Measurements from ENCODE around the gene TMEM69. TPM values are rescaled to one million over a fixed set of nuclear protein-coding genes. Genes with fewer than 3 reads are reported as not detected.

The TMEM69 gene
- total and polyA plus RNA-seq, 10 of the 15 experiments (the other 5 are each of a cell fraction or from before 2014, with no cell fraction given): 44.6 to 162 (median 88.8) TPM

DNA sequence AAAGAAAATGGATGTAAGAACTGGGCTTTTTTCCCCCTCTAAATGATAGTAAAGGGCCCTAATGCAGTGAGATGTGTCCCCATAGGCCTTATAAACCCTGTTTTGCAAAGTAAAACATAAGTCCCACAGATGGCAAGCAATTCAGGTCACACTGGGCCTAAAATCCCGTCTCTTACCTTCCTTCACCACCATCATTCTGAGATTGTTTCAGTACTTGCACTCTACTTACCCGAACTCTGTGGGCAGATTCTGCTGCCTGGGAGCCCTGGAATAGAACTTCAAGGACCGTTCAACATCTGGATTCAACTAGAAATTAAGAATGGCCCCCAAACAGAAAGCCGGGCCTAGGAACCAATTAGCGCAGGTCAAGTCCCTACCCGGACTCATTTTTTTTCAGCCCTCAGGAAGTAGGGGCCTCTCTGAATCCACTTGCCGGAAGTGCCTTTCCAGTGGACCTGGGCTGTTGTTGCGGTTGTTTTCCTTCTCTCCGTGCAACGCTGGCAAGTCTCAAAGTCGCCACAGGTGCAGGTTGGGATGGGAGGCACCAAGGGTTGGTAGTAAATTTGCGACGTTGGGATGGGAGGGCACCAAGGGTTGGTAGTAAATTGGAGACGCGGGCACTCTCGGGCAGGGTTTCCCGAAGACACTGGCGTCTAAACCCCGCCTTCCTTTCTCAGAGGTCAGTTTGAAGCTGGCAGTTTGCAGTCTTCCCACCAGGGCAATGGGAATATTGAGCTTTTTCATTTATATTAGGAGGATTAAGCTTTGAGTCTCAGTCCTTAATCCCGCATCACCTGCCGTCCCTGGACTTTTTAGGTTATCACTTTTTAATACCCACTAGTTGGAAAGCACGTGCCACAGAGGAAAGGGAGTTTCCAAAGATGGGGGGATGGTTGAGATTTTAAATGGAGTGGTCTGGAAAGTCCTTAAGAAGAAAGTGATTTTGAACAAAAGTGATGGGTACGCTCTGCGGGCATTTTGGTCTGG lies at the start of gene TMEM69 (continued):
- TF ChIP-seq SREBF1 (IDR thresholded peaks at IDR 0.05; ENCODE audit: low read length) (peak; percentile 58; the same call in 1 of the 2 replicates), ZNF207 (IDR thresholded peaks at IDR 0.05; ENCODE audit: borderline replicate concordance) (peak; percentile 49; the same call in 1 of the 2 replicates), EZH2 (IDR thresholded peaks at IDR 0.05; ENCODE audit: borderline replicate concordance, control insufficient read depth, low read depth, low read length) (no peak), WRNIP1 (IDR thresholded peaks at IDR 0.05; ENCODE audit: borderline replicate concordance, low read depth, low read length) (peak; percentile 40; the same call in 1 of the 2 replicates), FOXK2 (IDR thresholded peaks at IDR 0.05) (no peak), RBBP5 (conservative IDR thresholded peaks at IDR 0.05) (0 out of 2 replicates have a peak, but pooled peaks have one; percentile 48), RB1 (IDR thresholded peaks at IDR 0.05; ENCODE audit: borderline replicate concordance) (peak; percentile 68; the same call in 1 of the 2 replicates), YY1 (IDR thresholded peaks at IDR 0.05; ENCODE audit: low read depth, low read length) (peak; percentile 96), ZNF384 (IDR thresholded peaks at IDR 0.05; ENCODE audit: borderline replicate concordance, low read depth, low read length) (peak; percentile 50; the same call in 1 of the 2 replicates), HCFC1 (IDR thresholded peaks at IDR 0.05; ENCODE audit: low read length) (peak; percentile 79), TCF12 (IDR thresholded peaks at IDR 0.05; ENCODE audit: low read depth, low read length) (peak; percentile 61; the same call in 1 of the 2 replicates), LARP7 (IDR thresholded peaks at IDR 0.05) (no peak; the same call in 1 of the 2 replicates), SMARCA5 (IDR thresholded peaks at IDR 0.05) (no peak), RUNX3 (IDR thresholded peaks at IDR 0.05; ENCODE audit: low read length) (peak; percentile 76), BMI1 (IDR thresholded peaks at IDR 0.05; ENCODE audit: borderline replicate concordance) (no peak), CREM (IDR thresholded peaks at IDR 0.05; ENCODE audit: low read depth) (peak; percentile 68), RELA (IDR thresholded peaks at IDR 0.05; ENCODE audit: borderline replicate concordance, partially characterized antibody) (peak; percentile 49)
- TF ChIP-seq, protein P1, sequence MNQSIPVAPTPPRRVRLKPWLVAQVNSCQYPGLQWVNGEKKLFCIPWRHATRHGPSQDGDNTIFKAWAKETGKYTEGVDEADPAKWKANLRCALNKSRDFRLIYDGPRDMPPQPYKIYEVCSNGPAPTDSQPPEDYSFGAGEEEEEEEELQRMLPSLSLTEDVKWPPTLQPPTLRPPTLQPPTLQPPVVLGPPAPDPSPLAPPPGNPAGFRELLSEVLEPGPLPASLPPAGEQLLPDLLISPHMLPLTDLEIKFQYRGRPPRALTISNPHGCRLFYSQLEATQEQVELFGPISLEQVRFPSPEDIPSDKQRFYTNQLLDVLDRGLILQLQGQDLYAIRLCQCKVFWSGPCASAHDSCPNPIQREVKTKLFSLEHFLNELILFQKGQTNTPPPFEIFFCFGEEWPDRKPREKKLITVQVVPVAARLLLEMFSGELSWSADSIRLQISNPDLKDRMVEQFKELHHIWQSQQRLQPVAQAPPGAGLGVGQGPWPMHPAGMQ (IDR thresholded peaks at IDR 0.05; ENCODE audit: borderline replicate concordance): no peak
- TF ChIP-seq, protein P2, sequence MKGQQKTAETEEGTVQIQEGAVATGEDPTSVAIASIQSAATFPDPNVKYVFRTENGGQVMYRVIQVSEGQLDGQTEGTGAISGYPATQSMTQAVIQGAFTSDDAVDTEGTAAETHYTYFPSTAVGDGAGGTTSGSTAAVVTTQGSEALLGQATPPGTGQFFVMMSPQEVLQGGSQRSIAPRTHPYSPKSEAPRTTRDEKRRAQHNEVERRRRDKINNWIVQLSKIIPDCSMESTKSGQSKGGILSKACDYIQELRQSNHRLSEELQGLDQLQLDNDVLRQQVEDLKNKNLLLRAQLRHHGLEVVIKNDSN (IDR thresholded peaks at IDR 0.05; ENCODE audit: borderline replicate concordance, extremely low read length, insufficient read depth, low read depth, low read length): no peak
- TF ChIP-seq, protein P3, sequence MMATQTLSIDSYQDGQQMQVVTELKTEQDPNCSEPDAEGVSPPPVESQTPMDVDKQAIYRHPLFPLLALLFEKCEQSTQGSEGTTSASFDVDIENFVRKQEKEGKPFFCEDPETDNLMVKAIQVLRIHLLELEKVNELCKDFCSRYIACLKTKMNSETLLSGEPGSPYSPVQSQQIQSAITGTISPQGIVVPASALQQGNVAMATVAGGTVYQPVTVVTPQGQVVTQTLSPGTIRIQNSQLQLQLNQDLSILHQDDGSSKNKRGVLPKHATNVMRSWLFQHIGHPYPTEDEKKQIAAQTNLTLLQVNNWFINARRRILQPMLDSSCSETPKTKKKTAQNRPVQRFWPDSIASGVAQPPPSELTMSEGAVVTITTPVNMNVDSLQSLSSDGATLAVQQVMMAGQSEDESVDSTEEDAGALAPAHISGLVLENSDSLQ (IDR thresholded peaks at IDR 0.05): 0 out of 2 replicates have a peak, but pooled peaks have one; percentile 43
